Measurements from ENCODE around the gene MYNN.

The MYNN gene

GRCh38 chr3:169835533-169835932 lies 62.3 kb downstream of the MYNN start:
- DNase-seq (ENCODE audit: low read depth) = no peak

- DNase-seq (ENCODE audit: low read depth) = no peak
These were observed 63.1 kb downstream of the MYNN start for GRCh38 chr3:169836078-169836941.

GRCh38 chr3:169836942-169837275 lies 63.7 kb downstream of the MYNN start:
- DNase-seq (ENCODE audit: low read depth) = no peak

GRCh38 chr3:169838511-169839030 lies 65.4 kb downstream of the MYNN start:
- no peak for DNase-seq (ENCODE audit: low read depth)
